Measurements from ENCODE around the gene CHP1.
"Not testable (repeated sequence)": the region's sequence is repeated elsewhere in the genome, so short reads cannot be mapped to it uniquely, and the experiment has no call there.

Gene CHP1

DNA sequence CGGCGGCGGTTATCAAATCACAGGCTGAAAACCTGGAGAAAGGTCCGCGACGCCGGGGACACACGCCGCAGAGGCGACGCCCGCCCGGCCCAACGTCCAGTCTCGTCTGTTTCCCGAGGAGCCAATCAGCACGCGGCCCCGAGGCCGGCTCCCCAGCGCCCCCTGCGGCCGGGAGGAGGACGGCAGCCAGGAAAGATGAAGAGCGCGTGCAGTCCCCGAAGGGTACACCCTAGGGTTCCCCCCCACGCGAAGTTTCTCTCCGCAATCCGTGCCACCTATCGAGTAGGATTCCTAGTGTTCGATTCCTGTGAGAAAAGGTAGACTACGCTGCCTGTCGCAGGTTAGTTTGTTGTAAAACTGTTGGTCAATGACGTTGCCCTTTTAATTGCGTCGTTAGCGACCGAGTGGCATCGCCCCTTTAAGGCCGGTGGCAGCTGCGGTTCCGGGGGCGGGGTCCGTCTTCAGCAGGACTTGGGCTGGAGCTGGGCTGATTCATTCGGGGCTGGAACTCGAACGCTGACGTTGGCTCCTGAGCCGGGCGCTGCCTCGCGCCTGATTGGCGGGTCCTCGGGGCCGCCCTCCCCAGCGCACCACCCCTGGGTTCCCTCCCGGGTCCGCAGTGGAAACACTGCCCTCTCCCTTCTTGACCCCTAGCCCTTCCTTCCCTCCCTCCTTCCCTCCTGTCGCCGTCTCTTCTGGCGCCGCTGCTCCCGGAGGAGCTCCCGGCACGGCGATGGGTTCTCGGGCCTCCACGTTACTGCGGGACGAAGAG is at the start of gene CHP1, which contains the start of gene EXD1:
CHP1 (plus strand) TSS at position 619 of the 772 bp plus-strand sequence; CDS start at position 734, 115 bp downstream.
EXD1 (minus strand) TSS at position 108 of the 772 bp plus-strand sequence. CDS start 4,182 bp downstream, outside the sequence.
- peak; percentile 91 for DNase-seq

DNA sequence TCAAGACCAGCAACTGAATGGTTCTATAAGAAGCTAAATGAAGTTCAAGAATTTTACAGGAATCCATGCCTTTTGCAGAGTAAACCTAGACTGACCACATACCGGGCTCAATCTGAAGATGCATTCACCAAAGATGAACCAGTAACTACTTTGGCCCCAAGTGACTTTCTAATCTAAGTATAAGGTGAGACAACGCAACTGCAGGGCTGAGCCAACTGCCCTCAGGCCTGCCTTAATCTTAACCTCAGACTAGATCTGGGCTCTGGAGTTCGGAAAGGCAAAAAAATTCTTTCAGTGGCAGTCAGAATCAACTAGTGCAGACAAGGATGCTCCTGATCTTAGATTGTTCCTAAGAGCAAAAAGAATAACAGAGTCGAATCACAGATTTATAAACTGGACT is 48.8 kb upstream of the CHP1 start:
- no peak for DNase-seq

DNA sequence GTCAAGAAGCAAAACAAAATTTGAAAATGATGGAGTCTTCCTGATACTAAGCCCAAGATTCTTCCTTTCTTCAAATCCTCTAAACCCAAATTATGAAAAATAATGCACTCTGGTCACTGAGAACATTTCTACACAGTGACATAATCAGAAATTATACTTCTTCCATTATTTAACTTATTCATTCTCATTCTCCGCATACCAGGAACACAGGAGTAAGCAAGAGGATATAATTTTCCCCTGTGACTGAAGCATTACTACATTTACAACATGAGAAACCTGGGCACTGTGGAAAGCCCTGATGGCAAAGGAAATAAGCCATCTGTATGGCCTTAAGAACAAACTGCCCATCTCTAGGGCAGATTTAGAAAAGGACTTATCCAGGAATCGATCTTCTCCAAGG is 47.5 kb upstream of the CHP1 start:
- no peak for DNase-seq

DNA sequence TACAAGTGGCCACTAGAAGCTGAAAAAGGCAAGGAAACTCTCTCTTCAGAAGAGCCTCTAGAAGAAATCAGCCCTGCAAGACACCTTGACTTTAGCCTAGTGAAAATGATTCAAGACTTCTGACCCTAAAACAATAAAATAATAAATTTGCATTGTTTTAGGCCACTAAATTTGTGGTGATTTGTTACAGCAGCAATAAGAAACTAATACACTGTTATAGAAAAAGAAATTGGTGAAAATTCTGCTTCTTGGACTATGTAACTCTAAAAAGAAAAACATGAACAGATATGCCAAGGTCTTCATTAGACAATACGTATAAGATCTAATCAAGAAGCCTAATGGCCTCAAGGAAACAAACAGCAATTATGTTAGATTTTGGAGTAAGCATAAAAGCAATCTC is 36.6 kb upstream of the CHP1 start:
- no peak for DNase-seq

DNA sequence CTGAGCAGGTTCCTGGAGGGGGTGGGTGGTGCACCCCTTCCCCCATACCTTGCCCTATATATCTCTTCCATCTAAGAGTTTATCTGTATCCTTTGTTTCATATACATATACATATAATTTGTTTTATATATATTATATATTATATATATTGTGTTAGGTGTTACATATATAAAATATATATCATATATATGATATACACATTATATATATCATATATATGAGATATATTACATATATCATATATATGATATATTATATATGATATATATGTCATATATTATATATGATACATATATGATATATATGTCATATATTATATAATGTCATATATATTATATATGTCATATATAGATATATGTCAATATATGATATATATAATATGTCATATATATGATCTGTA is 31.6 kb upstream of the CHP1 start:
- no peak for DNase-seq

DNA sequence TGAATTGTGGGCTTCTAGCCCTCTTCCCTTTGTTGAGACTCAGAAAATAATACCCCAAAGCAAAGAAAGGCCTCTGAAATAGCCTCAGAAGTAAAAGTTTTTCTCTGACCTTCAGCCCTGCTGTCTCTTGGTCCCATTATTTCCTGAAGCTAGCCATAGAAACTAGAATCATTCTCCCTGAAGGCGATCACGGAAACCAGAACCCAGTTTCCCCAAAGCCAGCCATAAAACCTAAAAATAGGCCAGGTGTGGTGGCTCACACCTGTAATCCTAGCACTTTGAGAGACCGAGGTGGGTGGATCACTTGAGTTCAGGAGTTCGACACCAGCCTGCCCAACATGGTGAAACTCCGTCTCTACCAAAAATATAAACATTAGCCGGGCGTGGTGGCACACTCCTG is 27.7 kb upstream of the CHP1 start:
- DNase-seq, result no peak

DNA sequence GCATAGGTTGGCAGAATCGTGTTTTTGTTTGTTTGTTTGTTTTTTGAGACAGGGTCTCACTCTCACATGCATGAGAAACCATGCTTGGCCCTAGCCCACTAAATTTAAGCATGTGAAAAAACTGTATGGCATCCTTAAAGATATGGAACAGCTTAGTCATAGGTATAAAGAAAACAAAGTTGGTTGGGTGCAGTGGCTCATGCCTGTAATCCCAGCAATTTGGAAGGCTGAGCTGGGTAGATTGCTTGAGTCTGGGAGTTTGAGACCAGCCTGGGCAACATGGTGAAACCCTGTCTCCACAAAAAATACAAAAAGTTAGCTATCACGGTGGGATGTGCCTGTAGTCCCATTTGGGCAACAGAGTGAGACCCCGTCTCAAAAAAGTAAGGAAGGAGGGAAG is 25.8 kb upstream of the CHP1 start:
- DNase-seq, result no peak

DNA sequence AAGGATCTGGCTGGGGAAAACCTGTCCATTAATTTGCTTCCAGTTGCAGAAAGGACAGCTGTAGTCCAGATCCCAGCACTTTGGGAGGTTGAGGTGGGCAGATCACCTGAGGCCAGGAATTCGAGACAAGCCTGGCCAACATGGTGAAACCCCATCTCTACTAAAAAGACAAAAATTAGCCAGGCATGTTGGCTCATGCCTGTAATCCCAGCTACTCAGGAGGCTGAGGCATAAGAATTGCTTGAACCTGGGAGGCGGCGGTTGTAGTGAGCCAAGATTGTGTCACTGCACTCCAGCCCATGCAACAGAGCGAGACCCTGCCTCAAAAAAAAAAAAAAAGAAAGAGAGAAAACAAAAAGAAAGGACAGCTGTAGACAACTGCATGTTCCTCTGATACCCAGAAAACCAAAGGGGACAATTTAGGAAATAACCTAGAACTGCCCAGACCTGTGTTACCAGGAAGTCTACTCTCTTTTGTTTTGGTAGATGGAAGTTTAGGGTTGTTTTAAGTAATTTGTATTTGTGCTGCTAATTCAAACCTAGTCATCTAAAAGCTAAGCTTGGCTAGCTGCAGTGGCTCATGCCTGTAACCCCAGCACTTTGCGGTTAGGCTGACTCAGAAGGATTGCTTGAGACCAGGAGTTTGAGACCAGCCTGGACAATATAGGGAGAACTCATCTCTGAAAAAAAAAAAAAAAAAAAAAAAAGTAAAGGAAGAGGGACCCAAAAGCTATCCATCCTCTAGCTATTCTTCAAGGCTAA is 23.2 kb upstream of the CHP1 start:
- no peak for DNase-seq

DNA sequence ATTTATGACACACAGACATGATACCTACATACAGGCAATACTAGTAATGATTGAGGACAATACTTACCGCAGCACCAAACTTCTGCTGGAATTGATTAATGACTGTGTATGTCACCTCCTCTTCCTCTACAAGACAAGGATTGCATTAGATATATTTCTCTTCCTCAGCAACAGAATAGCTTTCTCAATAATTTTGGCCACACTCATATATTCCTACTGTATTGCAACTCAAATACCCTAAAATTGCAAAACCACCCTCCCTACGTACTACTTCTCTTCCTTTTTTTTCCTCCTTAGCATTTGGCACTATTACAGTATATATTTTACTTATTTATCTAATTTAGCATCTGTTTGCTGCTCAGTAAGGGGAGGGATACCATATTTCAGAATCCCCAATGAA is 15.4 kb upstream of the CHP1 start:
- no peak for DNase-seq

DNA sequence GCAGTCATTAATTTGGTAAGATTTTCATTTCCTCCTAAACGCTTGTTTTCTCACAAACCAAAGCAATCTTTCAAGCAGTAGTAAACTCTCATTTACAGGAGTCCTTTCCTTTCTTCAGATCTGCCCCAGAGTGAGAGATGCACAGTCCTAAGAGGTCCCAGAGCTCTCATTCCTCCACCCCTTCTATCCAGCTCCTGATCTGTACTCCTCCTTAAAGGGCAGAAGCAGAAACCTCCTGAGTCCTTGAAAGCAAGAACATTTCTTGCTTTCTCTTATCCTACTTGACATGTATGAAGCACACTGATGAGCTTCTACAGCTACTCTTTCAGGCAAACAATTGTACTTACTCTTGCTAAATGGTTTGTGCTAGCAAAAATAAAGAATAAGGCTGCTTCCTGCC is 12.2 kb upstream of the CHP1 start:
- DNase-seq, result no peak

DNA sequence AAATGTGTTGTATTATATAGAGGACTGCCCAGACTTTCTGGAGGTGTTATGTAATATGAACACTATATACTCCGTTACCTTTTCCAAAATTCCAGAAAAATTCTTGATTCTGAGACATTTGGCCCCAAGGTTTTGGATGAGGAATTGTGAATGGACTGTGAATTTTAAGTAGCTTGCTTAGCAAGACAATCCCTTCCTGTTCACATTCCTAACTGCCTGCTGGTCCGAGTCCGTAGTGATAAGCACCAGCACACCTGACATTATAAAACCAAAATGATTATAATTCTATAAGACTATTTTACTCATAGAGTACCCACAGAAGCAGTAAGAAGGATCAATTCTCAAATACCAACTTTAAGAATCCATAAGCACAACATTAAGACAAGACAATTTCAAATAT is 11.7 kb upstream of the CHP1 start:
- no peak for DNase-seq

DNA sequence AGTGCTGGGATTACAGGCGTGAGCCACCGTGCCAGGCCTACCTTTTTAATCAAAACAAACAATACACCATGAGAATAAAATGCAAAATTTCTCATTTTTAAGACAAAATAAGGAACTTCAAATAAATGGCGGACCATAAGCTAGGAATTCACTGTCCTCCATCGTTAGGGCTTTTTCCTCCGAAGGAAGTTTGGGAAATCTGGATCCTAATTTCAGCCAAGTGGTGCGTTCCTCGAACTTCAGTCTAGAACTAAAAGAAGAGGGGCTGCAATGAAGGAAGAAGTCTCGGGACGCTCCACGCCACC is 771 bp upstream of the CHP1 start:
- no peak for DNase-seq

DNA sequence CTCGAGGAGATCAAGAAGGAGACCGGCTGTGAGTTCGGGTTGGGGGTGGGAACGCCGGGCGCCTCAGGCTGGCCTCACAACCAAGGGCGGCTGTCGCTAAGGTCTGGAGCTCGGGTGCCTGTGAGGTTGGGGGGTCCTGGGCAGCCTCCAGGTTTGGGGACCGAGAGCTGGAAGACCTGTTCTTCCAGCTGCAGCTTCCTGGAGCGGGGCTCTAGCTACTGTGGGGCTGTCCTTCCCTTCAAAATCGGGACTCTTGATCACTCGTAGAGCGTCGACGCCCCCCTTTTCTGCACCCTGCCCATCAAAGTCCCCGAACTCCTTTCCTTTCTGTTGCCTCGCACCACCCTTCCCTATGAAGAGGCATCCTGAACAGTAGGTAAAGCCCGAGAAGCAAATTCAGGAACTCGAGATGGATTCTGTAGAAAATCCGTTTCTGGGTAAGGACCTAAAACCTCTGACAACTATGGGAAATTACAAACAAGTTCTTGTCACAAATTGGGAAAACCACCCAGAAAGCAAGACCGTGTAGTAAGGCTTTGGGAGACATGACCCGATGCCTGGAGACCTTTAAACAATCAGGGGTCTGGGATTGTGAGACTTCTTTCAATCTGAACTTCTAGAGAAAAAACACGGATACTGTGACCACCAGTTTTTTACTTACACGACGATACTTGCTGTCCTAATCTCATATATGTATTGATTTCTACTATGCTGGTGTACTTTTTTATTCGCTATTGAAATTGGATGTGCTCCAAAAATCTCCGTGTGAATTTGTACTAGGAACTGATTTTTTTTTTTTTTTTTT is 556 bp downstream of the CHP1 start:
- no peak for DNase-seq

DNA sequence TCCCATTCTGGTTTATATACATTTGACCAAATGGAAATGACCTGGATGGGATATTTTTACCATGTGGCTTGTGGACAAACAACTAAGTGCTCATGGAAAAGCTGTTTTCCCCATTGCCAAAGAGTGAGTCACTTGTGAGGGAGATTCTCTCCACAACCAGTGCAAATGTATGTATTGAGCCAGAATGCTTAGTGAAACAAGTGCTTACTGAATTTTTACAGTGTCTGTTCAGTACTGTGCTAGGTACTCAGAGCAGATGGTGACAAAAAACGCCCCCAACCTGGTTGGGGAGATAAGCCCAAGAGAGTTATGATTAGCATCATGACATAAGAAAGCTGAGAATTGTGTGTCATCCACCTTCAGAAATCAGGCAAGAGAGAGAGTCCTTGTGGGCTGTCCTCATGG is 2.3 kb downstream of the CHP1 start:
- no peak for DNase-seq

DNA sequence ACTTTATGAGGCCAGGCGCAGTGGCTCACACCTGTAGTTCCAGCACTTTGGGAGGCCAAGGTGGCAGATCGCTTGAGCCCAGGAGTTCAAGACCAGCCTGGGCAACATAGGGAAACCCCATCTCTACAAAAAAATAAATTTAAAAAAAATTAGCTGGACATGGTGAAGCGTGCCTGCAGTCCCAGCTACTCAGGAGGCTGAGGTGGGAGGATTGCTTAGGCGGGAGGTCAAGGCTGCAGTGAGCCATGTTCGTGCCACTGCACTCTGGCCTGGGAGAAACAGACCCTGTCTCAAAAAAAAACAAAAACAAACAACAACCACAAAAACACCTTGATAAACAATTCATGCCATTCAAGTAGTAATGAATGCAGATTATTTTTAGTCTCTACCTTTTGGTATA is 4.2 kb downstream of the CHP1 start:
- not testable (repeated sequence) for DNase-seq

DNA sequence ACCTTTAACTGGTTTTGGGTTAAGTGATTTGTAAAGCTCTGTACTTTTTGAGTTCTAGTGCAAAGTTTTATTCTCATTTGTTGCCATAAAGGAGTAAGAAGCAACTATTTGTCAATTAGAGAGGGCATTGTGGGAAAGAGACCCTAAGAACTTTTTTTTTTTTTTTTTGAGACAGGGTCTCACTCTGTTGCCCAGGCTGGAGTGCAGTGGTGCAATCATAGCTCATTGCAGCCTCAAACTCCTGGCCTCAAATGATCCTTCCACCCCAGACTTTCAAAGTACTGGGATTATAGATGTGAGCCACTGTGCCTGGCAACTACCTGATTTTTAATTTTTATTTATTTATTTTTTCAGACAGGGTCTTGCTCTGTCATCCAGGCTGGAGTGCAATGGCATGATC is 4.9 kb downstream of the CHP1 start:
- DNase-seq, result no peak

DNA sequence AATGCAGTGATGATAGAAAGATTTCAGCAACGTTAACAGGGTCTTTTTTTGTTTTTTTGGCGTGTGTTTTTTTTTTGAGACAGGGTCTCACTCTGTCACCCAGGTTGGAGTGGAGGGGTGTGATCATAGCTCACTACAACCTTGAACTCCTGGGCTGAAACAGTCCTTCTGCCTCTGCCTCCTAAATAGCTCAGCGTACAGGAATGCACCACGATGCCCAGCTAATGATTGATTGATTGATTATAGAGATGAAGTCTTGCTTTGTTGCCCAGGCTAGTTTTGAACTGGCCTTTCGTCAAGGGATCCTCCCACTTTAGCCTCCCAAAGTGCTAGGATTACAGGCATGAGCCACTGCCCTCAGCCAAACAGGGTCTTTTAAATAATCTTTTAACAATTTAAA is 7.0 kb downstream of the CHP1 start:
- DNase-seq, result no peak

DNA sequence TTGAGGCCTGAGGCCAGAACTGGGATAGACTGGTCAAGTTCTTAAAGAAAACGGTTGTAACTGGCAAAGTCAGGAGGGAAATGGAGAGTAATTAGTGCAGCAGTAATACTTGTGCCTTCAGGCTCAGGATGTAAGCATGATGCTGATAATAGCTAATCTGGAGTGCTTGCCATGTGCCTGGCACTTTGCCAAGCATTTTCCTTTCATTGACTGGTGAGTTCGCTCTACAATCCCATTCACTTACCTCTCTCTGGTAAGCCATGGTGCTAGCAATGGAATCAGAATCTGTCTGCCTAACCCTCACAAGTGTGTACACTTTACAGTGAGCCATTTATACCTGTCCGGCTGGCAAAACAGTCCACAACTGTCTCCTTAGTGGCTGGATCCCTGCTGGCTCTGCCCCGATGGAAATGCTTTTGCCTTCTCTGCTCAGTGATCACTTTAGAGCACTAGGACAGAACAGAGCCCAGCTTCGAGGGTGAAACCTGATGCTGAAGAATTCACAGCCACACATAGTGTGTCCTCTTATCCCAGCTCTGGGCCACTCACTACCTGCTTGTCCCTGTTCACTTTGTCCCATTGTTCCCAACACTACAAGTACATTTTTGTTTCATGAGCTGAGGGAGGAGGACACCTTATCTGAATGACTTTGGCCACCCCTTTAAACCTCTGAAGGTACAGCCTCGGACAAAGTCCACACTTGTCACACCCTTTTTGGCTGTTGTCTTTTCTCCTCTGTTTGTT is 10.3 kb downstream of the CHP1 start:
- DNase-seq, result no peak

DNA sequence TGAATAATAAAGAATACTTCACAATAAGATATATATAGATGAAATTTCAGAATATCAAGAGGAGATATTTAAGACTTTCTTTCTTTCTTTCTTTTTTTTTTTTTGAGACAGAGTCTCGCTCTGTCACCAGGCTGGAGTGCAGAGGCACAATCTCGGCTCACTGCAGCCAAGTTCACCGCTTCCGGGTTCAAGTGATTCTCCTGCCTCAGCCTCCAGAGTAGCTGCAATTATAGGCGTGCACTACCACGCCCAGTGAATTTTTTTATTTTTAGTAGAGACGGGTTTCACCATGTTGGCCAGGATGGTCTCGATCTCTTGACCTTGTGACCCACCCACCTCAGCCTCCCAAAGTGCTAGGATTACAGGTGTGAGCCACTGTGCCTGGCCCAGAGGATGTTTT is 19.7 kb downstream of the CHP1 start:
- DNase-seq, result not testable (repeated sequence)

DNA sequence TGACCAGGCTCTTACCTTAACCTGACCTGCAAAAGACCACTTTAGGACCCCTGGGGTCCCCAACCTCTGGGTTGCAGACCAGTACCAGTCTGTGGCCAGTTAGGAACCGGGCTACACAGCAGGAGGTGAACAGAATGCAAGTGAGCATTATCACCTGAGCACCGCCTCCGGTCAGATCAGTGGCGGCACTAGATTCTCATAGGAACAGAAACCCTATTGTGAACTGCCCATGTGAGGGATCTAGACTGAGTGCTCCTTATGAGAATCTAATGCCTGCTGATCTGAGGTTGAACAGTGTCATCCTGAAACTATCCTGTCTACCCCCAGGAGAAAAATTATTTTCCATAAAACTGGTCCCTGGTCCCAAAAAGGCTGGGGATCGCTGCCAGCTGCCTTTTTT is 20.3 kb downstream of the CHP1 start:
- no peak for DNase-seq

DNA sequence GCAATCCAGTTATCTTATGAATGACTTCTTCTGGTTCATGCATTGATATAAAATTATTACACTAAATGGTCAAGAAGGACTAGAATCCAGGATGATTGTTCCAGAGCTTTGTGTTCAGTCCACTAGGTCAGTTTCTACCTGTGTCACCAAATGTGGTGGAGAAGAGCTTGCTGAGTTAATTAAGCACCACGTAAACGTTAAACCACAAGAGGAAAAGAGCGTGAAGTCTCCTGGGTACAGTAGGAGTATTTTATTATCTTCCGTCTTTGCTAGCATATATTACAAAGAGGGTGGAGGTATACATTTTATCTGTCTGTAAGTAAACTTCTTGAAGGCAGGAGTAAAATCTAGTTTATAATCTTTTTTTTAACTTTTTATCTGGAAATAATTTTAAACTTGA is 23.5 kb downstream of the CHP1 start:
- no peak for DNase-seq

DNA sequence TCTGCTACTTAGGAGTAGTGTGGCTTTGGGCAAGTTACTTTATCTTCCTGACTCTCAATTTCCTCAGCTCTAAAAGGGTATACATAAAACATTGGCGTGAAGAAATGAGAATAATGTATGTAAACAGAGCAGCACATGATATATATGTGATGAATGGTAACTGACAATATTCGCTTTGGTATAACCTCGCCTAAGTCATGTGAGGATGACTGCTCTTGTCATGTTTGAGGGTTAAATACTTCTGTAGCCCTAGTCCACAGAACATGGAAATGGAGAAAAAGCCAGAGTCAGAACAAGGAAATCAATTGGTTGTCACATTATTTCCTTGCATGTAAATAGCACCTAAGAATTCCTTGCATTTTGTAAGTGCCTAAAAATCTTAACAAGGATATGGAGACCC is 25.0 kb downstream of the CHP1 start:
- no peak for DNase-seq

DNA sequence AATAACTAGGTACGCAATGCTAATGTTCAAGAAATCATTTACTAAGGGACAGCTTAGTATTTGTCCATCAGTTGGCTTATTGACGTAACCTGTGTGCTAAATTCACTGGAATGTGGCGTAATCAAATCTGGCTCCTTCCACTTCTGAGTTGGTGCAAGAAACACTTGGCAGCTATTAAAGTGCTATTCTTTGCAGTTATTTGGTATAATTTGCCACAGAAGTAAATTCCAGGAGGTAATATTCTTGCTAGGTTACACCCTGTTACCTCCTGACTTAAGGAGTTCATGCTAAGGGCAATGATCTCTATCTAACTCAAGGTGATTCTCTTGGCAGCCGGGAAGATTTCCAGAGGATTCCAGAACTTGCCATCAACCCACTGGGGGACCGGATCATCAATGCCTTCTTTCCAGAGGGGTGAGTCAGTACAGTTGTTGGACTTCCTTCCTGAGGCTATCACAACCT is 25.5 kb downstream of the CHP1 start:
- DNase-seq, result no peak
